HepG2 (cell line): ENCODE measurements around the gene EXOC6B. TPM values are rescaled to one million over a fixed set of nuclear protein-coding genes. Genes with fewer than 3 reads are reported as not detected.

Experiments used
- ATAC-seq: fragments of 200-7000 bp; cut with Tn5 transposase; 3 replicates; pipeline ENCODE4 v1.9.1; 2020; ENCODE audit warnings: mild to moderate bottlenecking, moderate library complexity
- BruUV-seq: library from RNA; stranded (reverse); fragments of 400-500 nt; replicated peaks from 2 replicates; lab custom pipeline; 2021; lab: Mats Ljungman, UMichigan
- CTCF ChIA-PET: fragments of 300-600 bp; formaldehyde crosslinking; extraction: SDS; loops from one replicate; lab custom pipeline; 2021; ENCODE audit warnings: low total read pairs, inconsistent platforms, low intra/inter-chr PET ratio; lab: Yijun Ruan, JAX
- POLR2A ChIA-PET: fragments of 350-600 bp; sonication (Branson Sonifier 250); formaldehyde crosslinking; loops from one replicate; lab custom pipeline; 2020; ENCODE audit warnings: antibody characterized with exemption, inconsistent platforms; lab: Yijun Ruan, JAX
- DNase-seq: peaks from one replicate; pipeline ENCODE4 v3.0.0-alpha.2; 2015; ENCODE audit warnings: low spot score
- FAIRE-seq: peaks from 3 replicates; lab custom pipeline; 2011; peaks lifted over from hg19 to GRCh38; lab: Jason Lieb, UNC
- H2AFZ ChIP-seq: one replicate; pipeline ENCODE4 v1.6.1; 2011; ENCODE audit warnings: low read length, inconsistent platforms
- H3K27ac ChIP-seq: fragments of 300-600 bp; 3 replicates; pipeline ENCODE4 v1.8.0; 2011; ENCODE audit warnings: mixed run types, mild to moderate bottlenecking, mixed read lengths, low read length, inconsistent platforms; ENCODE audit not compliant: insufficient read depth; ENCODE audit errors: extremely low read length
- H3K27me3 ChIP-seq, 2 experiments: fragments of 200-600 bp in 1 of 2; 2 replicates in 1 of 2; 3 replicates in 1 of 2; pipeline versions ENCODE4 v1.6.0 to v1.8.0; 2011; ENCODE audit warnings: low read length in 2 of 2, mild to moderate bottlenecking in 2 of 2, moderate library complexity in 2 of 2, inconsistent platforms in 1 of 2; ENCODE audit not compliant: insufficient read depth in 2 of 2, control insufficient read depth in 1 of 2
- H3K36me3 ChIP-seq, 2 experiments: fragments of 200-600 bp in 1 of 2; replicated peaks in 1 of 2; 2 replicates in 1 of 2; 3 replicates in 1 of 2; pipeline versions ENCODE4 v1.5.1 to v1.8.0; 2011; ENCODE audit warnings: low read length in 2 of 2, inconsistent platforms in 1 of 2; ENCODE audit not compliant: insufficient read depth in 2 of 2, control insufficient read depth in 1 of 2
- H3K4me1 ChIP-seq: 2 replicates; pipeline ENCODE4 v1.5.1; 2012; ENCODE audit warnings: low read length, inconsistent platforms; ENCODE audit not compliant: insufficient read depth
- H3K4me2 ChIP-seq: 2 replicates; pipeline ENCODE4 v1.6.0; 2011; ENCODE audit warnings: low read depth, low read length, inconsistent platforms
- H3K4me3 ChIP-seq, 3 experiments: fragments of 200-600 bp in 1 of 3; sonication (generic), shearing (Covaris generic) in 1 of 3; replicated peaks in 1 of 3; 2 replicates each; pipeline ENCODE4 v1.5.1; 2011 to 2016; ENCODE audit warnings: low read length in 3 of 3, inconsistent platforms in 2 of 3, low read depth in 2 of 3, mild to moderate bottlenecking in 2 of 3, control low read depth in 1 of 3, mixed read lengths in 1 of 3; ENCODE audit not compliant: insufficient read depth in 1 of 3
- H3K79me2 ChIP-seq: one replicate; pipeline ENCODE4 v1.6.1; 2011; ENCODE audit warnings: low read length, inconsistent platforms; ENCODE audit not compliant: insufficient read depth
- H3K9ac ChIP-seq: 2 replicates; pipeline ENCODE4 v1.6.0; 2011; ENCODE audit warnings: mild to moderate bottlenecking, low read depth, low read length, inconsistent platforms; ENCODE audit not compliant: insufficient read depth
- H3K9me3 ChIP-seq: 2 replicates; pipeline ENCODE4 v1.5.1; 2012; ENCODE audit warnings: mild to moderate bottlenecking, low read length
- H4K20me1 ChIP-seq: 2 replicates; pipeline ENCODE4 v1.6.0; 2011; ENCODE audit warnings: inconsistent platforms, mild to moderate bottlenecking, low read length, moderate library complexity; ENCODE audit not compliant: insufficient read depth
- FIP1L1 ChIP-seq: fragments of 200-400 bp; formaldehyde crosslinking; IDR thresholded peaks from 2 replicates; pipeline ENCODE4 v1.6.1; 2018; ENCODE audit warnings: low read depth, mild to moderate bottlenecking, low read length, moderate library complexity, borderline replicate concordance; ENCODE audit not compliant: insufficient read depth
- FOXK1 ChIP-seq: sonication (generic); formaldehyde crosslinking; IDR thresholded peaks from 2 replicates; pipeline ENCODE4 v1.4.0; 2020; ENCODE audit warnings: low read depth, missing genetic modification reagents, borderline replicate concordance
- TBP ChIP-seq: sonication (generic); formaldehyde crosslinking; IDR thresholded peaks from 2 replicates; pipeline ENCODE4 v1.5.0; 2020; ENCODE audit warnings: missing genetic modification reagents
- ZFP1 ChIP-seq: IDR thresholded peaks from 2 replicates; pipeline ENCODE4 v1.6.1; 2016
- ZNF687 ChIP-seq: sonication (generic); formaldehyde crosslinking; IDR thresholded peaks from 2 replicates; pipeline ENCODE4 v1.5.1; 2020; ENCODE audit warnings: mild to moderate bottlenecking, missing genetic modification reagents, moderate library complexity
- ZNF850 ChIP-seq: sonication (generic); formaldehyde crosslinking; conservative IDR thresholded peaks from 2 replicates; pipeline ENCODE4 v1.9.0; 2021; ENCODE audit warnings: mild to moderate bottlenecking, missing genetic modification reagents
- WGBS: methylation state at CpG from one replicate; pipeline ENCODE4 v1.1.6; 2017; ENCODE audit warnings: low lambda C conversion rate; 5-methylcytosine and 5-hydroxymethylcytosine counted together
- in situ Hi-C: cut with HindIII; loops from 2 replicates; pipeline ENCODE4 v1.10.0; 2017; ENCODE audit warnings: low pct_unique_long_range_greater_than_20kb; ENCODE audit not compliant: extremely low pct_ligation_motif_present
- intact Hi-C: fragments of 100-400 bp; cut with micrococcal nuclease; formaldehyde crosslinking; loops from one replicate; pipeline ENCODE4 v1.10.0; 2022; ENCODE audit not compliant: unreplicated experiment
- polyA plus RNA-seq, 8 experiments: library from polyadenylated mRNA; depleted of rRNA in 3 of 8; stranded (reverse) in 7 of 8; unstranded in 1 of 8; fragments of >200 nt; fragmentation: Illumina TruSeq in 4 of 8; extraction: Trizol in 4 of 8; gene quantifications; 2 replicates each; pipeline versions ENCODE4 v1.2.1 to v1.2.3, GENCODE V29; 2011 to 2016; ENCODE audit warnings: low read depth in 4 of 8, missing spikeins in 1 of 8, mixed read lengths in 1 of 8; ENCODE audit not compliant: insufficient read depth in 1 of 8
- total RNA-seq, 5 experiments: library from RNA; depleted of rRNA; stranded (reverse); fragments of >200 nt; fragmentation: Illumina TruSeq; extraction: Trizol; gene quantifications; 2 replicates each; pipeline ENCODE4 v1.2.3, GENCODE V29; 2016; ENCODE audit warnings: low read depth in 1 of 5
- TF ChIP-seq, protein P1 (sequence below): sonication (generic); formaldehyde crosslinking; IDR thresholded peaks from 2 replicates; pipeline ENCODE4 v1.9.0; 2021; ENCODE audit warnings: missing genetic modification reagents, borderline replicate concordance

Gene EXOC6B
- total and polyA plus RNA-seq, 2 of the 13 experiments (the other 11 are each of a cell fraction or from before 2014, with no cell fraction given), result 9.1 to 15.9 TPM

DNA sequence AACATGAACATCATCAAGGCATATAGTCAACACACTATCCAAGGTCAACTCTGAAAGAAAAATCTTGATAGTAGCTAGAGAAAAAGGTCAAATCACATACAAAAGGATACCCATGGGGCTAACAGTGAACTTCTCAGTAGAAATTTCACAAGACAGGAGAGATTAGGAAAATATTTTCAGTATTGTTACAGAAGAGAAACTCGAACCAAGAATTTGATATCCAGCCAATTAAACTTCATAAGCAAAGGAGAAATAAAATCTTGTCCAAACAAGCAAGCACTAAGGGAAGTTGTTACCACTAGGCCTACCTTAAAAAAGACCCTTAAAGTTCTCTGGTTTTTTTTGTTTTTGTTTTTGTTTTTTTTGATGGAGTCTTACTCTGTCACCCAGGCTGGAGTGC, 242.5 kb downstream of the EXOC6B start (continued):
- TF ChIP-seq ZNF687 (CRISPR knock-in tag), result no peak
- TF ChIP-seq, all 625 proteins: peak for 0

- H3K4me2 ChIP-seq, result no peak overlapping the region
- no peak for FAIRE-seq
- ChIA-PET POLR2A (no interaction called here), CTCF (no interaction called here)
- peak; percentile 48; the same call in 2 of the 3 replicates for ATAC-seq
- 74% methylated on average over 5 of the region's 5 CpGs for whole genome bisulfite sequencing
- H3K27me3 ChIP-seq, result no peaks in the 10 kb centered on the region
- no peak overlapping the region for H2AFZ ChIP-seq
- intact Hi-C loops (no loop called here), in situ Hi-C loops (loop anchor here (5.0 to 25.0 kb wide), 3 partner anchors 163 to 769 kb away; no protein-coding TSS in a partner anchor)
- H3K9me3 ChIP-seq, result no peaks in the 10 kb centered on the region
- H3K9ac ChIP-seq, result no peak overlapping the region
- TF ChIP-seq FIP1L1 (no peak), FOXK1 (CRISPR knock-in tag) (no peak), ZFP1 (CRISPR knock-in tag) (no peak), TBP (CRISPR knock-in tag) (no peak), ZNF850 (no peak)
- TF ChIP-seq, protein P1, sequence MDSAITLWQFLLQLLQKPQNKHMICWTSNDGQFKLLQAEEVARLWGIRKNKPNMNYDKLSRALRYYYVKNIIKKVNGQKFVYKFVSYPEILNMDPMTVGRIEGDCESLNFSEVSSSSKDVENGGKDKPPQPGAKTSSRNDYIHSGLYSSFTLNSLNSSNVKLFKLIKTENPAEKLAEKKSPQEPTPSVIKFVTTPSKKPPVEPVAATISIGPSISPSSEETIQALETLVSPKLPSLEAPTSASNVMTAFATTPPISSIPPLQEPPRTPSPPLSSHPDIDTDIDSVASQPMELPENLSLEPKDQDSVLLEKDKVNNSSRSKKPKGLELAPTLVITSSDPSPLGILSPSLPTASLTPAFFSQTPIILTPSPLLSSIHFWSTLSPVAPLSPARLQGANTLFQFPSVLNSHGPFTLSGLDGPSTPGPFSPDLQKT, result no peak
- H3K4me3 ChIP-seq, result no peak overlapping the region
- no peaks in the 10 kb centered on the region for H4K20me1 ChIP-seq
- DNase-seq, result no peak
- H3K79me2 ChIP-seq, result no peaks in the 10 kb centered on the region
- H3K4me1 ChIP-seq, result no peaks in the 10 kb centered on the region
- no TSS peak for BruUV-seq
- no peak overlapping the region for H3K27ac ChIP-seq
- H3K36me3 ChIP-seq, result no peaks in the 10 kb centered on the region
Measured at GRCh38 chr2:72581560-72582181, 244.2 kb downstream of the EXOC6B start.
